ENCODE results near the gene NEU4.

NEU4 gene

GRCh38 chr2:241809383-241810306 is 652 bp downstream of the NEU4 start:
- no peak for TF ChIP-seq CTCF (IDR thresholded peaks at IDR 0.05; ENCODE audit: low read depth, low read length)
- no peak overlapping the region for H3K4me3 ChIP-seq (replicated peaks in 1 of 2; ENCODE audit: low read depth in 2 of 2, low read length in 2 of 2)
- DNase-seq (ENCODE audit: low read depth in 2 of 2): no peak

- H3K4me3 ChIP-seq (replicated peaks in 1 of 2; ENCODE audit: low read depth in 2 of 2, low read length in 2 of 2): no peak overlapping the region
- TF ChIP-seq CTCF (IDR thresholded peaks at IDR 0.05; ENCODE audit: low read depth, low read length): no peak
- DNase-seq (ENCODE audit: low read depth in 2 of 2): no peak
These were observed 1.6 kb downstream of the NEU4 start for GRCh38 chr2:241810307-241811200.

- DNase-seq (ENCODE audit: low read depth in 2 of 2): peak in 1 of 2 donors; percentile 18
- no peak for TF ChIP-seq CTCF (IDR thresholded peaks at IDR 0.05; ENCODE audit: low read depth, low read length)
- H3K4me3 ChIP-seq (replicated peaks in 1 of 2; ENCODE audit: low read depth in 2 of 2, low read length in 2 of 2): no peak overlapping the region
These were observed 2.4 kb downstream of the NEU4 start for GRCh38 chr2:241811201-241811951.

DNA sequence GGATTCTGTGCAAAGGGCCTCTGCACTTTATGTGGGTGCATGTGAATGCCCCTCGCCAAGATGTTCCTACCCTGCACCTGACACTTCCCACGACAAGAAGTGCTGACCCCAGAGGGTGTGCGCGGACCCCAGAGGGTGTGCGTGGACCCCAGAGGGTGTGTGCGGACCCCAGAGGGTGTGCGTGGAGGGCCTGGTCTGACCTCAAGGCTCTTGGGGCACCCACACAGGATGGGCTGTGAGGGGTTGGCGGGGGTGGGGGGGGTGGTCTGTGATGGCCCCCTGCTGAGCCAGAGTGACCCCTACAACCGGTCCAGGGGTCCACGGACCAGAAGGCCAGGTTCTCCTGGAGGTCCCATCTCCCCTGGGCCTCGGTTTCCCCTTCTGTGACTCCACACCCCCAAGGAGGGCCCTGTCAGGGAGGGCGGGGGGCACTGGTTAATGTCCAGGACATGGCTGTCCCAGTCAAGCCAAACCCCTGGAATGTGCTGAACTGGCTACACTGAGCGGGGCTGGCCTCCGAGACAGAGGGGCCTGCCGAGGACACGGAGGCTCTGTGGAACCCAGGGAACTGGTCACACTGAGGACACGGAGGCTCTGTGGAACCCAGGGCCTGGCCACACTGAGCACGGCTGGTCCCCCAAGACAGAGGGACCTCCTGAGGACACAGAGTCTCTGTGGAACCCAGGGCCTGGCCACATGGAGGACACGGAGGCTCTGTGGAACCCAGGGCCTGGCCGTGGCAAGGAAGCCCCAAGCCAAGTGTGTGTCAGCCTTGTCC is 3.1 kb downstream of the NEU4 start:
- TF ChIP-seq CTCF (IDR thresholded peaks at IDR 0.05; ENCODE audit: low read depth, low read length): no peak
- no peak overlapping the region for H3K4me3 ChIP-seq (replicated peaks in 1 of 2; ENCODE audit: low read depth in 2 of 2, low read length in 2 of 2)
- no peak for DNase-seq (ENCODE audit: low read depth in 2 of 2)

DNA sequence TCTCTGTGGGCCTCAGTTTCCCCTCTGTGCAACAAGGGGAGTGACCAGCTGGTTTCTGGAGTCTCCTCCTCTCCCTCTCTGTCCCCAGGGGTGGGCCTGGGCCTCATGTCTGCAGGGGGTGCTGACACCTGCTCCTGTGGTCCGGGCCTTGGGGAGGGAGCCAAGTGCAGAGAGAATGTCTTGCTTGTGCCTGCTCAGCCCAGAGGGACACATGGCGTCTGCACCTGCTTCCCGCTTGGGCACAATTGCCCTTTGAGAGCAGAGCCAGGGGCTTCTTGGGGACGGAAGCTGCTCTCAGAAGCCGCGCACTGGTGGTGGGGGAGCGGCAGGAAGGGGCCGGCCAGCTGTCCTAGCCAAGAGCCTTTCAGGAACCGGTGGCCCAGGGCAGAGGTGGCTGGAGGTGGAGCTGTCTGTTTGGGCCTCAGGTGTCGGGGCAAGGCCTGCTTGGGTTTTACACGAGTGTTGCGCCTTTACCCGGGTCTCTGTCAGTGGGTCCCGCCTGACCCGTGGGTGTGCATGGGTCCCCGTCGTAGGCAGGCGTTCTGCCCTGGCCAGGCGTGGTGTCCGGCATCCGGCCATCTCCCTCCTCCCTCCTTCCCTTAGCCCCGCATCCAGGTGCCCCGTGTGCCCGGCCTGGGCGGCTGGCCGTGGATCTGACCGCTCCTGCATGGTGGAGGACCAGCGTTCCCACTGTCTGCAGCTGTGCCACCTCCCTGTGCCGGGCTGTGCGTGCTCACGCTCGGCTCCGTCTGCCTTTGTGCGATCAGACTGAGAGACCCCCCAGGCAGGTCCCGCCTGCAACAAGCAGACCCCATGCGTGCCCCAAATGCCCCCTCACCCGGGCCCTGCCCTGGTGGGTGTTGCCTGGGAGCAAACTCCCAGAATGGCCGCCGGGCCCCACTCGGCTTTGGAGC is 4.0 kb downstream of the NEU4 start:
- DNase-seq (ENCODE audit: low read depth in 2 of 2): no peak
- no peak for TF ChIP-seq CTCF (IDR thresholded peaks at IDR 0.05; ENCODE audit: low read depth, low read length)
- no peak overlapping the region for H3K4me3 ChIP-seq (replicated peaks in 1 of 2; ENCODE audit: low read depth in 2 of 2, low read length in 2 of 2)

All from cardiac fibroblast (primary cell).